Neural progenitor cell (in vitro differentiated cells): Measurements from ENCODE around the gene ZPR1. TPM values are rescaled to one million over a fixed set of nuclear protein-coding genes. Genes with fewer than 3 reads are reported as not detected.

ENCODE experiments used
- DNase-seq: peaks from one replicate; pipeline ENCODE4 v3.0.0-alpha.2; 2016; ENCODE audit warnings: low spot score
- H2AFZ ChIP-seq: fragments of 200-600 bp; sonication (generic); replicated peaks from 2 replicates; pipeline ENCODE4 v1.6.1; 2016; ENCODE audit warnings: antibody characterized with exemption
- H3F3A ChIP-seq: fragments of 200-600 bp; sonication (generic); 2 replicates; pipeline ENCODE4 v1.6.1; 2016; ENCODE audit warnings: antibody characterized with exemption, low read depth
- H3K27ac ChIP-seq: fragments of 200-600 bp; sonication (generic); 2 replicates; pipeline ENCODE4 v1.5.1; 2016; ENCODE audit warnings: mild to moderate bottlenecking
- H3K27me3 ChIP-seq: fragments of 200-600 bp; sonication (generic); 2 replicates; pipeline ENCODE4 v1.6.1; 2016; ENCODE audit warnings: mild to moderate bottlenecking, moderate library complexity
- H3K36me3 ChIP-seq: fragments of 200-600 bp; sonication (generic); 2 replicates; pipeline ENCODE4 v1.5.1; 2016
- H3K4me1 ChIP-seq: fragments of 200-600 bp; sonication (generic); 2 replicates; pipeline ENCODE4 v1.6.1; 2016; ENCODE audit warnings: mixed run types
- H3K4me2 ChIP-seq: fragments of 200-600 bp; sonication (generic); 2 replicates; pipeline ENCODE4 v1.6.1; 2016
- H3K4me3 ChIP-seq: fragments of 200-600 bp; sonication (generic); 2 replicates; pipeline ENCODE4 v1.5.1; 2016
- H3K79me2 ChIP-seq: fragments of 200-600 bp; sonication (generic); 2 replicates; pipeline ENCODE4 v1.6.1; 2016; ENCODE audit warnings: low read depth
- H3K9ac ChIP-seq: fragments of 200-600 bp; sonication (generic); 2 replicates; pipeline ENCODE4 v1.6.1; 2016
- H3K9me3 ChIP-seq: fragments of 200-600 bp; sonication (generic); 2 replicates; pipeline ENCODE4 v1.5.1; 2016; ENCODE audit warnings: low read depth
- H4K20me1 ChIP-seq: fragments of 200-600 bp; sonication (generic); 2 replicates; pipeline ENCODE4 v1.6.1; 2016; ENCODE audit warnings: low read depth
- H3K27ac Mint-ChIP-seq: 3 replicates; pipeline ENCODE4 v1.8.0; 2021; ENCODE audit warnings: mixed read lengths
- H3K27me3 Mint-ChIP-seq: 2 replicates; pipeline ENCODE4 v1.8.0; 2022; ENCODE audit warnings: low read depth, mild to moderate bottlenecking, inconsistent platforms, moderate library complexity, mixed read lengths; ENCODE audit not compliant: insufficient read depth
- H3K36me3 Mint-ChIP-seq: 3 replicates; pipeline ENCODE4 v1.8.0; 2021; ENCODE audit warnings: mixed read lengths
- H3K4me1 Mint-ChIP-seq: 3 replicates; pipeline ENCODE4 v1.8.0; 2021; ENCODE audit warnings: mixed read lengths
- H3K4me3 Mint-ChIP-seq: 3 replicates; pipeline ENCODE4 v1.8.0; 2021; ENCODE audit warnings: mild to moderate bottlenecking, moderate library complexity, mixed read lengths
- H3K9me3 Mint-ChIP-seq: 3 replicates; pipeline ENCODE4 v1.8.0; 2020; ENCODE audit warnings: mixed read lengths
- EZH2 ChIP-seq: fragments of 200-600 bp; sonication (generic); IDR thresholded peaks from 2 replicates; pipeline ENCODE4 v1.6.1; 2017; ENCODE audit warnings: antibody characterized with exemption, mild to moderate bottlenecking, moderate library complexity
- EZH2phosphoT487 ChIP-seq: fragments of 200-600 bp; sonication (generic); IDR thresholded peaks from 2 replicates; pipeline ENCODE4 v1.6.1; 2017; ENCODE audit warnings: antibody characterized with exemption
- total RNA-seq: library from RNA; depleted of rRNA; stranded (reverse); fragments of >200 nt; gene quantifications from 2 replicates; pipeline ENCODE4 v1.2.3, GENCODE V29; 2015; ENCODE audit warnings: low replicate concordance
- TF ChIP-seq, protein P1 (sequence below): fragments of 200-600 bp; sonication (generic); IDR thresholded peaks from 2 replicates; pipeline ENCODE4 v1.5.1; 2017; ENCODE audit warnings: antibody characterized with exemption, mild to moderate bottlenecking

ZPR1 gene
- 38.5 and 48.2 TPM in 2 replicates for total RNA-seq

- peaks cover 11% of the 10 kb centered on the region for H3K27me3 ChIP-seq
- peaks cover 5% of the 10 kb centered on the region for H3K4me1 ChIP-seq
- H3K9ac ChIP-seq, result peak within 1 kb of the TSS; percentile 61
- peak within 1 kb of the TSS; percentile 85 for H3K4me2 ChIP-seq
- H4K20me1 ChIP-seq, result no peaks in the 10 kb centered on the region
- no peaks in the 10 kb centered on the region for H3K9me3 Mint-ChIP-seq
- peaks cover 14% of the 10 kb centered on the region for H3K4me1 Mint-ChIP-seq
- H3K79me2 ChIP-seq, result peaks cover 16% of the 10 kb centered on the region
- TF ChIP-seq, protein P1, sequence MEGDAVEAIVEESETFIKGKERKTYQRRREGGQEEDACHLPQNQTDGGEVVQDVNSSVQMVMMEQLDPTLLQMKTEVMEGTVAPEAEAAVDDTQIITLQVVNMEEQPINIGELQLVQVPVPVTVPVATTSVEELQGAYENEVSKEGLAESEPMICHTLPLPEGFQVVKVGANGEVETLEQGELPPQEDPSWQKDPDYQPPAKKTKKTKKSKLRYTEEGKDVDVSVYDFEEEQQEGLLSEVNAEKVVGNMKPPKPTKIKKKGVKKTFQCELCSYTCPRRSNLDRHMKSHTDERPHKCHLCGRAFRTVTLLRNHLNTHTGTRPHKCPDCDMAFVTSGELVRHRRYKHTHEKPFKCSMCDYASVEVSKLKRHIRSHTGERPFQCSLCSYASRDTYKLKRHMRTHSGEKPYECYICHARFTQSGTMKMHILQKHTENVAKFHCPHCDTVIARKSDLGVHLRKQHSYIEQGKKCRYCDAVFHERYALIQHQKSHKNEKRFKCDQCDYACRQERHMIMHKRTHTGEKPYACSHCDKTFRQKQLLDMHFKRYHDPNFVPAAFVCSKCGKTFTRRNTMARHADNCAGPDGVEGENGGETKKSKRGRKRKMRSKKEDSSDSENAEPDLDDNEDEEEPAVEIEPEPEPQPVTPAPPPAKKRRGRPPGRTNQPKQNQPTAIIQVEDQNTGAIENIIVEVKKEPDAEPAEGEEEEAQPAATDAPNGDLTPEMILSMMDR, result no peak
- TF ChIP-seq EZH2 (no peak), EZH2phosphoT487 (no peak)
- no peaks in the 10 kb centered on the region for H3K36me3 ChIP-seq
- peak; percentile 73 for DNase-seq
- H3K27ac Mint-ChIP-seq, result peak within 1 kb of the TSS; percentile 54
- no peaks in the 10 kb centered on the region for H3F3A ChIP-seq
- peak within 1 kb of the TSS; percentile 87 for H3K4me3 ChIP-seq
- H3K27me3 Mint-ChIP-seq, result peaks cover 4% of the 10 kb centered on the region
- no peaks in the 10 kb centered on the region for H3K9me3 ChIP-seq
- peak within 1 kb of the TSS; percentile 98 for H3K4me3 Mint-ChIP-seq
- H3K27ac ChIP-seq, result no peak within 1 kb of the TSS
- peaks cover 14% of the 10 kb centered on the region for H3K36me3 Mint-ChIP-seq
- peak within 1 kb of the TSS; percentile 90 for H2AFZ ChIP-seq
Observed at GRCh38 chr11:116787786-116788486, at the start of gene ZPR1. Gene ZPR1 (minus strand): TSS chr11:116788023. CDS start chr11:116787990, 33 bp downstream.

DNA sequence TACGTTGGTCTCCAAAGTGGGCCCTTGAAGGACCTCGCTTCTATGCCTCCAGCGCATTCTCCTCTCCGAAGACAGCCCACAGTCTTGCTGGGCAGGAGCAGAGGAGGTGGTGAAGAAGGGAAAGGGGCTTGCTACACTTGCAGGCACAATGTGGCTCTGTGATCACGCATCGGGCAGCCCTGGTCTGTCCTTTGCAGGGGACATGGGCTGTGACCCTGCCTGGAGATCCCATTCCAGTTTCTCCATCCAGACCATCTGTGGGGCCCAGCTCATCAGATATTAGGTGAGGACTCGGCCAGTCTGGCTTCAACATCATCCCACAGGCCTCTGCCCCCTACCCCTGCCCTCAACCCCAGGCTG lies 48.8 kb upstream of the ZPR1 start:
- Mint-ChIP-seq H3K27ac (no peak overlapping the region), H3K27me3 (peaks cover 2% of the 10 kb centered on the region), H3K36me3 (no peaks in the 10 kb centered on the region), H3K4me1 (peaks cover 41% of the 10 kb centered on the region), H3K4me3 (no peak overlapping the region), H3K9me3 (peaks cover 5% of the 10 kb centered on the region)
- Histone ChIP-seq H3K79me2 (no peaks in the 10 kb centered on the region), H3K4me2 (no peak overlapping the region), H3K36me3 (no peaks in the 10 kb centered on the region), H3K9me3 (no peaks in the 10 kb centered on the region), H3F3A (peaks cover 6% of the 10 kb centered on the region), H2AFZ (no peak overlapping the region), H3K4me3 (no peak overlapping the region), H4K20me1 (no peaks in the 10 kb centered on the region), H3K27me3 (peaks cover 19% of the 10 kb centered on the region), H3K27ac (no peak overlapping the region), H3K4me1 (peaks cover 14% of the 10 kb centered on the region), H3K9ac (no peak overlapping the region)
- DNase-seq, result no peak
- TF ChIP-seq EZH2, result no peak
- TF ChIP-seq, protein P1, result no peak

DNA sequence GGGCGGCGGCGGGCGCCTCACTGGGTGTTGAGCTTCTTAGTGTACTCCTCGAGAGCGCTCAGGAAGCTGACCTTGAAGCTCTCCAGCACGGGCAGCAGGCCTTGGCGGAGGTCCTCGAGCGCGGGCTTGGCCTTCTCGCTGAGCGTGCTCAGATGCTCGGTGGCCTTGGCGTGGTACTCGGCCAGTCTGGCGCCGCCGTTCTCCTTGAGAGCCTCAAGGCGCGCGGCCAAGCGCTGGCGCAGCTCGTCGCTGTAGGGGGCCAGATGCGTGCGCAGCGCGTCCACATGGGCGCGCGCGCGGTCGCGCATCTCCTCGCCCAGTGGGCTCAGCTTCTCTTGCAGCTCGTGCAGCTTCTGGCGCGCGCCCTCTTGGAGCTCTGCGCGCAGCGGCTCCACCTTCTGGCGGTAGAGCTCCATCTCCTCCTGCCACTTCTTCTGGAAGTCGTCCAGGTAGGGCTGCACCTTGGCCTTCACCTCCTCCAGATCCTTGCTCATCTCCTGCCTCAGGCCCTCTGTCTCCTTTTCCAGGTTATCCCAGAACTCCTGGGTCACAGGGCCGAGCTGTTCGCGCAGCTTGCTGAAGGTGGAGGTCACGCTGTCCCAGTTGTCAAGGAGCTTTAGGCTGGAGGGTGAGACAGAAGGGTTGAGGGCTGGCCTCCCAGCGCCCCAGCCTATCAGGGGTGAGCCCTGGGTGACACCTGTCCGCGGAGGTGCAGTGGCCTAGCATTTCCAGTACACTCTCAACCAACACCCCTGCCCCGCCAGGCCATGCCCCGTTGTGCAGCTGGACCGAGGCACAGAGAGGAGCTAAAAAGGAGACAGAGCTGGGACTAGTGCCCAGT lies 48.2 kb upstream of the ZPR1 start:
- no peaks in the 10 kb centered on the region for H3K36me3 Mint-ChIP-seq
- H3K9me3 Mint-ChIP-seq, result peaks cover 5% of the 10 kb centered on the region
- peak overlapping the region; percentile 35 for H3K4me3 Mint-ChIP-seq
- no peaks in the 10 kb centered on the region for H3K36me3 ChIP-seq
- H3K4me3 ChIP-seq, result peak overlapping the region; percentile 46
- H3K27ac Mint-ChIP-seq, result no peak overlapping the region
- H4K20me1 ChIP-seq, result no peaks in the 10 kb centered on the region
- no peak overlapping the region for H3K9ac ChIP-seq
- peaks cover 14% of the 10 kb centered on the region for H3K4me1 ChIP-seq
- peak; percentile 96 for DNase-seq
- H3K4me1 Mint-ChIP-seq, result peaks cover 41% of the 10 kb centered on the region
- no peaks in the 10 kb centered on the region for H3K9me3 ChIP-seq
- peak overlapping the region; percentile 93 for H2AFZ ChIP-seq
- peak overlapping the region; percentile 79 for H3K4me2 ChIP-seq
- H3K79me2 ChIP-seq, result no peaks in the 10 kb centered on the region
- peaks cover 2% of the 10 kb centered on the region for H3K27me3 Mint-ChIP-seq
- peaks cover 6% of the 10 kb centered on the region for H3F3A ChIP-seq
- H3K27me3 ChIP-seq, result peaks cover 19% of the 10 kb centered on the region
- H3K27ac ChIP-seq, result no peak overlapping the region
- TF ChIP-seq EZH2 (no peak), EZH2phosphoT487 (no peak)
- TF ChIP-seq, protein P1, result peak; percentile 67
